SK-N-MC (cell line): ENCODE measurements around the gene UBR2.

ENCODE experiments used
- EZH2 ChIP-seq: fragments of 200-600 bp; sonication (generic); IDR thresholded peaks from one replicate; pipeline ENCODE4 v1.6.1; 2017; ENCODE audit warnings: antibody characterized with exemption
- FOXP2 ChIP-seq: optimal IDR thresholded peaks from 2 replicates; pipeline ENCODE3; 2011; ENCODE audit warnings: mild to moderate bottlenecking, moderate library complexity; ENCODE audit not compliant: insufficient read depth; ENCODE audit errors: extremely low read length, control extremely low read depth
- POLR2AphosphoS5 ChIP-seq: IDR thresholded peaks from 2 replicates; pipeline ENCODE4 v1.6.1; 2012; ENCODE audit warnings: mild to moderate bottlenecking, low read depth, low read length, borderline replicate concordance

- TF ChIP-seq EZH2 (no peak), POLR2AphosphoS5 (no peak), FOXP2 (no peak)
Observed at GRCh38 chr6:42615518-42615917, 51.7 kb downstream of the UBR2 start.
